CD14-positive monocyte (primary cell): Measurements from ENCODE around the gene CCNY. TPM values are rescaled to one million over a fixed set of nuclear protein-coding genes. Genes with fewer than 3 reads are reported as not detected.

Source experiments
- DNase-seq, 3 donors: peaks; one replicate each; pipeline ENCODE4 v3.0.0-alpha.2; 2011 to 2022
- H2AFZ ChIP-seq: 2 replicates; pipeline ENCODE4 v1.6.0; 2012; ENCODE audit warnings: mild to moderate bottlenecking, low read depth, low read length, inconsistent platforms; ENCODE audit not compliant: insufficient read depth, poor library complexity, severe bottlenecking
- H3K27ac ChIP-seq, 2 donors: 1 replicate in 1 of 2; 2 replicates in 1 of 2; pipeline ENCODE4 v1.5.1; 2012 to 2013; ENCODE audit warnings: low read length in 2 of 2, control low read depth in 1 of 2, inconsistent platforms in 1 of 2, low read depth in 1 of 2, mild to moderate bottlenecking in 1 of 2
- H3K27me3 ChIP-seq, 2 donors: one replicate each; pipeline versions ENCODE4 v1.6.0 to v1.6.1; 2011 to 2013; ENCODE audit warnings: low read length in 2 of 2; ENCODE audit not compliant: control insufficient read depth in 2 of 2, insufficient read depth in 2 of 2
- H3K36me3 ChIP-seq, 2 donors: replicated peaks in 1 of 2; 1 replicate in 1 of 2; 2 replicates in 1 of 2; pipeline versions ENCODE4 v1.5.1 to v1.6.1; 2012 to 2013; ENCODE audit warnings: low read length in 2 of 2, control low read depth in 1 of 2, inconsistent platforms in 1 of 2, mild to moderate bottlenecking in 1 of 2; ENCODE audit not compliant: insufficient read depth in 2 of 2, control insufficient read depth in 1 of 2
- H3K4me1 ChIP-seq, 2 donors: 1 replicate in 1 of 2; 2 replicates in 1 of 2; pipeline versions ENCODE4 v1.5.1 to v1.6.1; 2012 to 2013; ENCODE audit warnings: low read length in 2 of 2, control low read depth in 1 of 2, inconsistent platforms in 1 of 2, mild to moderate bottlenecking in 1 of 2, moderate library complexity in 1 of 2; ENCODE audit not compliant: insufficient read depth in 2 of 2, control insufficient read depth in 1 of 2
- H3K4me2 ChIP-seq: replicated peaks from 2 replicates; pipeline ENCODE3; 2012; ENCODE audit warnings: low read length, moderate library complexity, mild to moderate bottlenecking; ENCODE audit not compliant: poor library complexity, severe bottlenecking; ENCODE audit errors: extremely low read depth
- H3K4me3 ChIP-seq, 3 experiments: fragments of 200-600 bp in 1 of 3; sonication (generic) in 1 of 3; replicated peaks in 1 of 3; 1 replicate in 2 of 3; 2 replicates in 1 of 3; pipeline ENCODE4 v1.5.1; 2011 to 2013; ENCODE audit warnings: low read length in 3 of 3, mild to moderate bottlenecking in 3 of 3, control low read depth in 2 of 3, low read depth in 2 of 3, inconsistent platforms in 1 of 3, moderate library complexity in 1 of 3
- H3K79me2 ChIP-seq: 2 replicates; pipeline ENCODE4 v1.6.0; 2012; ENCODE audit warnings: mild to moderate bottlenecking, control low read depth, inconsistent platforms, low read length, moderate library complexity; ENCODE audit not compliant: insufficient read depth
- H3K9ac ChIP-seq: 2 replicates; pipeline ENCODE4 v1.6.0; 2017; ENCODE audit warnings: low read length, mild to moderate bottlenecking; ENCODE audit not compliant: insufficient read depth, poor library complexity, severe bottlenecking
- H3K9me3 ChIP-seq, 2 donors: replicated peaks in 1 of 2; 1 replicate in 1 of 2; 2 replicates in 1 of 2; pipeline versions ENCODE4 v1.5.1 to v1.6.1; 2012 to 2013; ENCODE audit warnings: low read length in 2 of 2, control low read depth in 1 of 2; ENCODE audit not compliant: control insufficient read depth in 1 of 2, insufficient read depth in 1 of 2
- H4K20me1 ChIP-seq: 2 replicates; pipeline ENCODE4 v1.6.0; 2012; ENCODE audit warnings: mild to moderate bottlenecking, low read length, control low read depth, moderate library complexity; ENCODE audit not compliant: insufficient read depth
- H3K27ac Mint-ChIP-seq, 7 donors: one replicate each; pipeline ENCODE4 v1.8.0; 2020; ENCODE audit warnings: mild to moderate bottlenecking in 7 of 7, mixed read lengths in 7 of 7, moderate library complexity in 6 of 7, inconsistent platforms in 2 of 7
- H3K27me3 Mint-ChIP-seq, 3 donors: one replicate each; pipeline ENCODE4 v1.8.0; 2021 to 2022; ENCODE audit warnings: low read depth in 3 of 3, mild to moderate bottlenecking in 3 of 3, mixed read lengths in 3 of 3, moderate library complexity in 3 of 3, inconsistent platforms in 1 of 3
- H3K36me3 Mint-ChIP-seq, 2 donors: one replicate each; pipeline ENCODE4 v1.8.0; 2020; ENCODE audit warnings: mixed read lengths in 2 of 2, inconsistent platforms in 1 of 2, mild to moderate bottlenecking in 1 of 2
- H3K4me1 Mint-ChIP-seq: one replicate; pipeline ENCODE4 v1.8.0; 2020; ENCODE audit warnings: mild to moderate bottlenecking, mixed read lengths
- H3K4me3 Mint-ChIP-seq, 2 donors: one replicate each; pipeline ENCODE4 v1.8.0; 2020; ENCODE audit warnings: mild to moderate bottlenecking in 2 of 2, mixed read lengths in 2 of 2, moderate library complexity in 1 of 2
- H3K9me3 Mint-ChIP-seq, 7 donors: one replicate each; pipeline ENCODE4 v1.8.0; 2020 to 2022; ENCODE audit warnings: mixed read lengths in 7 of 7, mild to moderate bottlenecking in 6 of 7, moderate library complexity in 6 of 7, inconsistent platforms in 2 of 7
- CTCF ChIP-seq: fragments of 200-600 bp; IDR thresholded peaks from one replicate; pipeline ENCODE4 v1.8.0; 2022; ENCODE audit warnings: antibody characterized with exemption, mild to moderate bottlenecking
- WGBS: methylation state at CpG from one replicate; pipeline ENCODE4 v1.1.5; 2013; ENCODE audit warnings: missing lambda C conversion rate; ENCODE audit not compliant: insufficient coverage; 5-methylcytosine and 5-hydroxymethylcytosine counted together
- intact Hi-C, 2 donors: fragments of 100-400 bp; cut with micrococcal nuclease; formaldehyde crosslinking; loops; one replicate each; pipeline versions ENCODE4 v1.15.0 to v1.15.1; 2023
- polyA plus RNA-seq, 3 donors: library from polyadenylated mRNA; depleted of rRNA in 1 of 3; unstranded in 2 of 3; stranded (reverse) in 1 of 3; fragments of 300-500 nt in 2 of 3; fragments of >200 nt in 1 of 3; fragmentation: Illumina TruSeq in 2 of 3; gene quantifications; 1 replicate in 2 of 3; 2 replicates in 1 of 3; pipeline ENCODE4 v1.2.3, GENCODE V29; 2012 to 2021

CCNY gene
- polyA plus RNA-seq, 3 donors = 39.9 to 116 (median 64.8) TPM

GRCh38 chr10:35613107-35613440 is 276.8 kb downstream of the CCNY start:
- intact Hi-C loops = no loop called here
- Mint-ChIP-seq H3K27ac (no peak overlapping the region), H3K27me3 (peaks cover 30 to 33% (median 32%) of the 10 kb centered on the region in 3 donors), H3K36me3 (no peaks in the 10 kb centered on the region), H3K4me1 (no peaks in the 10 kb centered on the region), H3K4me3 (no peak overlapping the region), H3K9me3 (peaks cover 3 to 17% (median 16%) of the 10 kb centered on the region in 7 donors)
- DNase-seq = no peak
- Histone ChIP-seq H3K27me3 (peaks cover 4 to 10% of the 10 kb centered on the region in 2 donors), H3K4me1 (peaks cover 2% of the 10 kb centered on the region in 2 donors), H3K9me3 (peaks cover 3 to 12% of the 10 kb centered on the region in 2 donors), H3K36me3 (no peaks in the 10 kb centered on the region), H3K79me2 (no peaks in the 10 kb centered on the region), H2AFZ (no peak overlapping the region), H3K9ac (no peak overlapping the region), H3K4me2 (no peak overlapping the region), H3K4me3 (no peak overlapping the region), H3K27ac (no peak overlapping the region), H4K20me1 (no peaks in the 10 kb centered on the region)
- no peak for TF ChIP-seq CTCF
- no CpG with 5 or more reads among the region's 2 CpGs for WGBS

- Mint-ChIP-seq H3K27ac (no peak overlapping the region), H3K4me3 (no peak overlapping the region), H3K4me1 (no peaks in the 10 kb centered on the region), H3K36me3 (no peaks in the 10 kb centered on the region), H3K27me3 (peaks cover 25 to 28% (median 27%) of the 10 kb centered on the region in 3 donors), H3K9me3 (peaks cover 3 to 16% (median 12%) of the 10 kb centered on the region in 7 donors)
- H3K4me3 ChIP-seq = no peak overlapping the region
- WGBS = 71% methylated on average over 2 of the region's 8 CpGs
- H3K27ac ChIP-seq = no peak overlapping the region
- no peaks in the 10 kb centered on the region for H4K20me1 ChIP-seq
- no peaks in the 10 kb centered on the region for H3K36me3 ChIP-seq
- H3K9ac ChIP-seq = no peak overlapping the region
- no peaks in the 10 kb centered on the region for H3K4me1 ChIP-seq
- no peaks in the 10 kb centered on the region for H3K79me2 ChIP-seq
- intact Hi-C loops = no loop called here
- H2AFZ ChIP-seq = no peak overlapping the region
- peaks cover 4% of the 10 kb centered on the region in 2 donors for H3K27me3 ChIP-seq
- H3K9me3 ChIP-seq = peaks cover 3 to 6% of the 10 kb centered on the region in 2 donors
- no peak for DNase-seq
- no peak overlapping the region for H3K4me2 ChIP-seq
- no peak for TF ChIP-seq CTCF
These were observed 277.4 kb downstream of the CCNY start for GRCh38 chr10:35613597-35614226.
